Astrocyte of the spinal cord (primary cell): Measurements from ENCODE around the gene TRDN.
"Not testable (repeated sequence)": the region's sequence is repeated elsewhere in the genome, so short reads cannot be mapped to it uniquely, and the experiment has no call there.

Source experiments
- DNase-seq: peaks from one replicate; pipeline ENCODE4 v3.0.0; 2011; ENCODE audit warnings: low read depth, low spot score
- H3K4me3 ChIP-seq: 2 replicates; pipeline ENCODE4 v1.5.1; 2011; ENCODE audit warnings: low read depth, mild to moderate bottlenecking, low read length, moderate library complexity
- CTCF ChIP-seq: IDR thresholded peaks from 2 replicates; pipeline ENCODE4 v1.5.1; 2012; ENCODE audit warnings: low read depth, mild to moderate bottlenecking, low read length, inconsistent platforms
- in situ Hi-C: cut with HindIII; loops from 2 replicates; pipeline ENCODE4 v1.10.0; 2017; ENCODE audit warnings: low sequenced_read_pairs

Gene TRDN

DNA sequence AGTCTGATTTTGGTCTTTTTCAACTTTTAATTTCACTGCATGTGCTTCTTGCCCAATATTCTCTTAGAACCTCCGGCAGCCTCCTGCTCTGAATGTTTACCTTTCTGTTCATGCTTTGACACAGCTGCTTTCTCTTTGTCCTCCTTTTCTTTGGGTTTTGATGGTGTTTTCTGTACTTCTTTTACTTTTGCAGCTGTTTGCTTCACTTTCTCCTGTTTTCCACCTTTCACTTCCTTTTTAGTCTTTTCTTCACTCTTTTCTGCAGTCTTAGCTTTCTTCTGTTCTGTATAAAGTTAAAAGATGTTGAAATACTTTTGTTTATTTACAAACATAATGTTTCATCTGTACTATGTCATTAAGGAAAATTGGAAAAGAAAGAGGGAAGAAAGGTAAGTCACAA is 133.1 kb downstream of the TRDN start:
- no peak overlapping the region for H3K4me3 ChIP-seq
- no peak for TF ChIP-seq CTCF
- in situ Hi-C loops, result no loop called here
- DNase-seq, result no peak

- DNase-seq, result no peak
- TF ChIP-seq CTCF, result no peak
- in situ Hi-C loops, result no loop called here
- no peak overlapping the region for H3K4me3 ChIP-seq
Measured at GRCh38 chr6:123497025-123497424, 139.7 kb downstream of the TRDN start.

DNA sequence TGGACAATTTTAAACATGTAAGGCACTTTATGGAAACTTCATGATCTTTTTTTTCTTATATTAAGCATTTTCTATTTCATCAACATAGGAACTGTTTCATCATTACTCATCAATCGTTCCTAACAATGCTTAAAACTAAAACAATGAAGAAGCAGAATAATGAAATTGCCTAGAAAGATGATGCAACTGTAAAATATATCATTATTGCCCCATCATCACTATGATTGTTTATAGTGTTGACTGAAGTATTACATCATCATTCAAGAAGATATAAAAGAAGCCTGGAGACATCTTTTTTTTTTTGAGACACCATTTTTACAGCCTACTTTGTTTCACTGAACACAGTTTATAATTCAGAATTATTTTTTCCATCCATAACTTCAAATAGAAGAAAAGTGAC is 147.2 kb downstream of the TRDN start:
- in situ Hi-C loops, result no loop called here
- no peak for TF ChIP-seq CTCF
- DNase-seq, result no peak
- no peak overlapping the region for H3K4me3 ChIP-seq

DNA sequence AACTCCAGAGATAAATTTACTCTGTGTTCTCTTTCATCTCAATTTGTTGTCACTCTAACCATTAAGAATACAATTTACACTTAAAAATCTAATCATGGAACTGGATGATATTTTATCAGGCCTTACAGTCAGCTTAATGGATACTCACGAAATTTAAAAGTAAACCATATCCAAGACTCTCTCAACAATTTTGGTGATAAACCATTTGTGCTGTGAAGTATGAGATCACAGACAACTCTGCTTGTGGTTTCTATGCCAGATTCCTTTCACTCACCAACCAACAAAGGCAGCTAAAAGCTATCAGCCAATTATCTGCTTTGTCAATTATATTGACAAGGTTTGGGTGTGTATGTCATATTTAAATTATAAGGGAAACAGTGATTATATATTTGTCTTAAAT is 155.8 kb downstream of the TRDN start:
- TF ChIP-seq CTCF, result no peak
- H3K4me3 ChIP-seq, result no peak overlapping the region
- DNase-seq, result no peak
- in situ Hi-C loops, result no loop called here

GRCh38 chr6:123472025-123472702 is 164.6 kb downstream of the TRDN start:
- H3K4me3 ChIP-seq, DNase-seq, in situ Hi-C loops: not testable (repeated sequence)

- no peak for TF ChIP-seq CTCF
- in situ Hi-C loops, result no loop called here
- DNase-seq, result no peak
- H3K4me3 ChIP-seq, result no peak overlapping the region
Measured at GRCh38 chr6:123467392-123467791, 169.4 kb downstream of the TRDN start.

DNA sequence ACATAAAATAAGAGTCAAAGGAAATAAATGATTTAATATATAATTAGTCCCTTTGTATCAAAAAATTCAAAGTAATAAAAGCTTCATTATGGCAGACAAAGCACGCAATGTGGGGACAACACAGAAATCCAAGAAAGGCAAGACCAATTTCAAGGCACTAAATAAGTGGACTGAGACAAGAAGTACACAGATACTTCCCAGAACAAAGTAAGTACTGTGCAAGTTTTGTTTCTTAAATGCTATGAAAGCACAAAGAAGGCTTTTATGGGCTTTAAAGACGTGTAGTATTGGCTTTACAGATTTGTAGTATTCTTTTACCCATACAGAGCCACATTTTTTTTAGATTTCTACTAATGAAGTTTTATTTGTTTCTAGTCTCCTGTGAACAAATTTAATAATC is 174.6 kb downstream of the TRDN start:
- no peak overlapping the region for H3K4me3 ChIP-seq
- in situ Hi-C loops, result no loop called here
- DNase-seq, result no peak
- TF ChIP-seq CTCF, result no peak
